WERI-Rb-1 (cell line): ENCODE data around the gene DNAAF2.

Source experiments
- DNase-seq: peaks from one replicate; pipeline ENCODE4 v3.0.0-alpha.2; 2020
- H3K27ac ChIP-seq: fragments of 250-450 bp; sonication (Bioruptor Pico); 2 replicates; pipeline ENCODE4 v1.5.1; 2020; ENCODE audit warnings: mild to moderate bottlenecking, moderate library complexity
- H3K27me3 ChIP-seq: fragments of 250-450 bp; sonication (Bioruptor Pico); 2 replicates; pipeline ENCODE4 v1.5.1; 2021; ENCODE audit warnings: mild to moderate bottlenecking, low read depth, moderate library complexity; ENCODE audit not compliant: insufficient read depth, severe bottlenecking
- H3K36me3 ChIP-seq: fragments of 250-450 bp; sonication (Bioruptor Pico); 2 replicates; pipeline ENCODE4 v1.5.1; 2020; ENCODE audit warnings: mild to moderate bottlenecking, moderate library complexity
- H3K4me3 ChIP-seq: 2 replicates; pipeline ENCODE4 v1.5.1; 2011; ENCODE audit warnings: low read depth, mild to moderate bottlenecking, control low read depth, low read length
- H3K9me3 ChIP-seq: fragments of 250-450 bp; sonication (Bioruptor Pico); 2 replicates; pipeline ENCODE4 v1.5.1; 2021; ENCODE audit warnings: mild to moderate bottlenecking, moderate library complexity; ENCODE audit not compliant: severe bottlenecking
- TF ChIP-seq, protein P1 (sequence below): IDR thresholded peaks from 2 replicates; pipeline ENCODE4 v1.5.1; 2011; ENCODE audit warnings: low read depth, mild to moderate bottlenecking, control low read depth, inconsistent platforms, low read length

Gene DNAAF2

GRCh38 chr14:49598485-49599300, 36.4 kb downstream of the DNAAF2 start, which contains the start of gene LRR1:
LRR1 (plus strand) TSS chr14:49598940; CDS start chr14:49599021, 81 bp downstream.
- DNase-seq = peak; percentile 89
- H3K27me3 ChIP-seq = no peaks in the 10 kb centered on the region
- H3K36me3 ChIP-seq = peaks cover 28% of the 10 kb centered on the region
- peak within 1 kb of the TSS; percentile 99 for H3K4me3 ChIP-seq
- no peaks in the 10 kb centered on the region for H3K9me3 ChIP-seq
- peak within 1 kb of the TSS; percentile 100 for H3K27ac ChIP-seq
- TF ChIP-seq, protein P1, sequence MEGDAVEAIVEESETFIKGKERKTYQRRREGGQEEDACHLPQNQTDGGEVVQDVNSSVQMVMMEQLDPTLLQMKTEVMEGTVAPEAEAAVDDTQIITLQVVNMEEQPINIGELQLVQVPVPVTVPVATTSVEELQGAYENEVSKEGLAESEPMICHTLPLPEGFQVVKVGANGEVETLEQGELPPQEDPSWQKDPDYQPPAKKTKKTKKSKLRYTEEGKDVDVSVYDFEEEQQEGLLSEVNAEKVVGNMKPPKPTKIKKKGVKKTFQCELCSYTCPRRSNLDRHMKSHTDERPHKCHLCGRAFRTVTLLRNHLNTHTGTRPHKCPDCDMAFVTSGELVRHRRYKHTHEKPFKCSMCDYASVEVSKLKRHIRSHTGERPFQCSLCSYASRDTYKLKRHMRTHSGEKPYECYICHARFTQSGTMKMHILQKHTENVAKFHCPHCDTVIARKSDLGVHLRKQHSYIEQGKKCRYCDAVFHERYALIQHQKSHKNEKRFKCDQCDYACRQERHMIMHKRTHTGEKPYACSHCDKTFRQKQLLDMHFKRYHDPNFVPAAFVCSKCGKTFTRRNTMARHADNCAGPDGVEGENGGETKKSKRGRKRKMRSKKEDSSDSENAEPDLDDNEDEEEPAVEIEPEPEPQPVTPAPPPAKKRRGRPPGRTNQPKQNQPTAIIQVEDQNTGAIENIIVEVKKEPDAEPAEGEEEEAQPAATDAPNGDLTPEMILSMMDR = no peak

GRCh38 chr14:49598189-49598484, 36.9 kb downstream of the DNAAF2 start:
- Histone ChIP-seq H3K27me3 (no peaks in the 10 kb centered on the region), H3K9me3 (no peaks in the 10 kb centered on the region), H3K27ac (peak overlapping the region; percentile 100), H3K36me3 (peaks cover 25% of the 10 kb centered on the region), H3K4me3 (peak overlapping the region; percentile 99)
- DNase-seq = no peak
- TF ChIP-seq, protein P1 = no peak

- DNase-seq = no peak
- Histone ChIP-seq H3K4me3 (no peak overlapping the region), H3K27ac (no peak overlapping the region), H3K27me3 (no peaks in the 10 kb centered on the region), H3K36me3 (peaks cover 11% of the 10 kb centered on the region), H3K9me3 (no peaks in the 10 kb centered on the region)
- TF ChIP-seq, protein P1 = no peak
These were observed 40.5 kb downstream of the DNAAF2 start for GRCh38 chr14:49594347-49595091.

DNA sequence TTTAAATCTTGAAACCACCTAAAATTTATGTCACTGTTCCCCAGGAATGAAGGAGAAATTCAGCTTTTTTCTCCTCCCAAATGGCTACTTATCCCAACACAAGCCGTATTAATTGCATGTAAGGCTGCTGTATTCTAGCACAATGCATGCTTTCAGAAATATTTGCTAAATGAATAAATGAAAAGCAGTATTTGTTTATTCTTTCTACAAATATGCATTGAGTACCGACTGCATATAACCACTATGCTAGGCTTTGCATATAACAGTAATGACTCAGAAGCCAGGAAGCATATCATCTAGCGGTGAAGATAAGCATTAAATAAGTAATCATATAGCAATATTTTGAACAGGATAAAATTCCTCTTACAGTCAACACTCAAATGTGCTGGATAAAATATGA, 42.0 kb downstream of the DNAAF2 start:
- Histone ChIP-seq H3K36me3 (no peaks in the 10 kb centered on the region), H3K4me3 (no peak overlapping the region), H3K9me3 (no peaks in the 10 kb centered on the region), H3K27ac (no peak overlapping the region), H3K27me3 (no peaks in the 10 kb centered on the region)
- TF ChIP-seq, protein P1 = no peak
- DNase-seq = no peak

- H3K9me3 ChIP-seq = no peaks in the 10 kb centered on the region
- TF ChIP-seq, protein P1 = no peak
- no peaks in the 10 kb centered on the region for H3K27me3 ChIP-seq
- no peak overlapping the region for H3K27ac ChIP-seq
- H3K4me3 ChIP-seq = no peak overlapping the region
- no peak for DNase-seq
- peaks cover 7% of the 10 kb centered on the region for H3K36me3 ChIP-seq
These were observed 45.7 kb downstream of the DNAAF2 start for GRCh38 chr14:49589387-49589786.
